Stimulated activated CD4-positive, alpha-beta T cell treated with anti-CD3 and anti-CD28 coated beads, Interleukin-2, amount 100 ng/mL, for 4 hours (primary cell): ENCODE data around the gene ATP6V1A.
"Not testable (repeated sequence)": the region's sequence is repeated elsewhere in the genome, so short reads cannot be mapped to it uniquely, and the experiment has no call there.

ENCODE experiments used
- DNase-seq: peaks from one replicate; pipeline ENCODE4 v3.0.0-alpha.2; 2020; ENCODE audit warnings: low read depth

ATP6V1A gene

DNA sequence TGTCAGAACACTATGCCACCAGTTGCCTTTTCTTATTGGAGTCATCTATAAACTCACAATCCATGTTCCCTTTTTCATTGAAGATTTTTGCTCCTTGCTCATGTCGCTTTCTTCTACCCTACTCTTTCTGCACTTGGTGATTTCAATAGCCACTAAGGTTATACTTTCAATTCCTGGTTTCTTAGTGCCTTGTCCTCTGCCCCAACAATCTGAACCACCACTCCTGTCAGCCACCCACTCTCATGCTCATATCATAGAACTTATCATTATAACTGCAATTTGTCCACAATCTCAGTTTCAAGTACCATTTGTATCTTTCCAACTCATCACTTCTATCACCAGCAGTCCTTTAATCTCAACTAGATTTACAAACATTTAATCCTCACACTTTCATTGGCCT, 81.8 kb downstream of the ATP6V1A start:
- no peak for DNase-seq

- no peak for DNase-seq
These were observed 82.9 kb downstream of the ATP6V1A start for GRCh38 chr3:113829576-113830354.

- no peak for DNase-seq
These were observed 84.2 kb downstream of the ATP6V1A start for GRCh38 chr3:113831103-113831355.

DNA sequence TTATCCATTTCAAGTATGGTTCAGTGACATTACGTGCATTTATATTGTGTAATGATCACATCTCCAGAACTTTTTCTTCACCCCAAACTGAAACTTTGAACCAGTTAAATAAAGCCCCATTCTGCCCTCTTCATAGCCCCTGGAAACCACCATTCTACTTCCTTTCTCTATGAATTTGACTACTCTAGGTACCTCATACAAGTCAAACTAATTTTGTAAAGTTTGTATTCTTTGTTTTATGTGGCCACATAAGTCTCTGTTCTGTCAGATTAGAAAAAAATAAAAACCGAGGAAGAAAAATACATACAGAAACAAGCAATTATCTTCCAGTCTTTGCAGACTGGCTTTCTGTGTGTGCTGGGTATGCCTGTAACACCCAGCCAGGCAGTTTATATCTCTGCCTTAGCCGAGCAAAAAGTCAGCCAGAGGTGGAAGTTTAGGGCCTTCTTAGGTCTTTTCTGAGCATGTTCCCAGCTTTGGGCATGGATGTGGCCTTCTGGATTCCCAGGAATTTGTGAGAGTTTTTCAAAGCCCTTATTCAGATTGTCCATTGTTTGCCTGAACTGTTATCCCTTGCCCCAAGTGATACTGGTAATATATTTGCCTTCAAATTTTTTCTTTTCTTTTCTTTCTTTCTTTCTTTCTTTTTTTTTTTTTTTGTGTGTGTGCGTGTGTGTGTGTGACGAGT, 85.8 kb downstream of the ATP6V1A start:
- DNase-seq, result no peak

GRCh38 chr3:113834983-113835382, 88.1 kb downstream of the ATP6V1A start:
- DNase-seq, result no peak

- peak; percentile 78 for DNase-seq
These were observed 91.9 kb downstream of the ATP6V1A start, which contains the start of gene GRAMD1C for GRCh38 chr3:113838631-113839209. Gene GRAMD1C, plus strand, starts transcription at chr3:113838788. Its CDS starts 122 bp downstream, at chr3:113838910.

GRCh38 chr3:113839551-113839950, 92.7 kb downstream of the ATP6V1A start:
- no peak for DNase-seq

- DNase-seq, result no peak
These were observed 97.9 kb downstream of the ATP6V1A start for GRCh38 chr3:113844622-113845222.

- DNase-seq, result no peak
These were observed 100.4 kb downstream of the ATP6V1A start for GRCh38 chr3:113847247-113847646.

- DNase-seq, result no peak
These were observed 101.0 kb downstream of the ATP6V1A start for GRCh38 chr3:113847664-113848461.

DNA sequence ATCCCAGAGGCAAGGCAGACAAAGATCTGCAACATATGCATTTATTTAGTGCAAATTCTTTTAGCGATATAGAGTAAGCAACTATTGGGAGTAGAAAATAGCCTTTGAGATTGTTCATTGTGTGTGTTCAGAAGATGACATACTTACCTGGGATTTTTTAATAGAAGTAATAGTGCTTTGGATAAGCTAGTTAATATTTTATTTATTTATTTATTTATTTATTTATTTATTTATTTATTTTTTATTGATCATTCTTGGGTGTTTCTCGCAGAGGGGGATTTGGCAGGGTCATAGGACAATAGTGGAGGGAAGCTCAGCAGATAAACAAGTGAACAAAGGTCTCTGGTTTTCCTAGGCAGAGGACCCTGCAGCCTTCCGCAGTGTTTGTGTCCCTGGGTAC, 102.2 kb downstream of the ATP6V1A start:
- not testable (repeated sequence) for DNase-seq

GRCh38 chr3:113849841-113850240, 103.0 kb downstream of the ATP6V1A start:
- DNase-seq, result not testable (repeated sequence)

GRCh38 chr3:113850391-113850790, 103.6 kb downstream of the ATP6V1A start:
- not testable (repeated sequence) for DNase-seq

GRCh38 chr3:113852506-113852905, 105.7 kb downstream of the ATP6V1A start:
- no peak for DNase-seq
